LNCaP clone FGC (cell line): Measurements from ENCODE around the gene BRAF.
A peak's percentile ranks its signal among the peaks of the same experiment; 100 is the strongest.
"Not testable (repeated sequence)": the region's sequence is repeated elsewhere in the genome, so short reads cannot be mapped to it uniquely, and the experiment has no call there.

Experiments used
- DNase-seq: peaks from one replicate; pipeline ENCODE4 v3.0.0-alpha.2; 2011; ENCODE audit warnings: low read depth
- H3K4me3 ChIP-seq: 2 replicates; pipeline ENCODE4 v1.5.1; 2011; ENCODE audit warnings: mild to moderate bottlenecking, low read depth, low read length, control low read depth
- CTCF ChIP-seq: IDR thresholded peaks from 2 replicates; pipeline ENCODE4 v1.5.1; 2012; ENCODE audit warnings: mild to moderate bottlenecking; ENCODE audit not compliant: control insufficient read depth, insufficient read depth; ENCODE audit errors: extremely low read depth

BRAF gene

GRCh38 chr7:140917258-140917657 lies 7.5 kb downstream of the BRAF start:
- TF ChIP-seq CTCF, result no peak
- H3K4me3 ChIP-seq, result no peak overlapping the region
- DNase-seq, result no peak

DNA sequence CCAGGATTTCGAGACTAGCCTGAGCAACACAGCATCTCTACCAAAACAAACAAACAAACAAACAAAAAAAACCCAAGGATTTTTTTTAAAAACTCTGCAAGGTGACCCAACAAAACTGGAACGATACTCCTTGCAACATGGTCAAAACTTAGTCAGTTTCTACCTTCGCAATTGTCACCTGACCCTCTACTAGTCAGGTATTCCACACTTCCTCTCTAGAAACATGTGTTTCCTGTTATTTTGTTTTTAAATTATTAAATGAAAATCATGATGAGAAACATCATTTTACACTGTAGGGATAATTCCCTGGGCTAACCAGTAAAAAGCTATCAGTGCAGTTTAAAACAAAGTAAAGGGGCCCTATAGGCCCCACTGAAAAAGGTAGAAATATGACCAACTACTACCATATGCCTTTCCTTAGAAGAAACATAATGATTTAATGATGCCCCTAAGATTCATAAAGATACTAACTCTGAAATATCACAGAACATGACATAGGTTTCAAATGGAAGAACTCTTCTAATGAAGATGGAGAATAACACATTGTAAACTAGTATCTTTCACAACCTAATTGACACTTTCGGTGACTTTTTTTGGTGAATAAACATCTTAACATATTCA lies 8.7 kb downstream of the BRAF start:
- no peak for DNase-seq
- no peak overlapping the region for H3K4me3 ChIP-seq
- TF ChIP-seq CTCF, result no peak

DNA sequence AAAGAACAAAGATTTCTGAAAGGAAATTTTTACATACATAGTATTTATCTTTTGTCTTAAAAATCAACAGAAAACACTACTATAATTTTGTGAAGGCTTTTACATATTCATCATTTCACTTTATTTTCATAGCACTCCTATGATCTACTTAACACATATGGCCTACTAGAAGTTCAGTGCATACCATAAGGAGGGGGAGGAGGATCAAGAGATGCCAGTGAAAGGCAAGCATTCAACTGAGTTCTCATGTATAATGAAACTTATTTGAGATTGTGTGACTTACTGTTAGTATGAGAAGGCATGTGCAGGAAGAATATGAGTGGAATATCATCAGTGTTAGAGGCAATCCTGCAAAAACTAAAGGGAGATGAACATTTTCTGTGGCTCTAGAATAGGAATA lies 10.6 kb downstream of the BRAF start:
- H3K4me3 ChIP-seq, result no peak overlapping the region
- no peak for DNase-seq
- no peak for TF ChIP-seq CTCF

DNA sequence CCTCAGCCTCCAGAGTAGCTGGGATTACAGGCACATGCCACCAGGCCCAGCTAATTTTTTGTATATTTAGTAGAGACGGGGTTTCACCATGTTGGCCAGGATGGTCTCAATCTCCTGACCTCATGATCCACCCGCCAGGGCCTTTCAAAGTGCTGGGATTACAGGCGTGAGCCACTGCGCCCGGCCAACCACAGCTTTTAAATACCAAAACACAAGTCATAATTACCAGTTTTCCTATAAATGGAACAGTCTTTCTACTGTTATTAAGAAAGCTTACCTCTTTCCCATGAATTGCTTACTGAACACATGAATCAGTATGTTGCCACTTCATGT lies 11.2 kb downstream of the BRAF start:
- DNase-seq, H3K4me3 ChIP-seq: not testable (repeated sequence)

DNA sequence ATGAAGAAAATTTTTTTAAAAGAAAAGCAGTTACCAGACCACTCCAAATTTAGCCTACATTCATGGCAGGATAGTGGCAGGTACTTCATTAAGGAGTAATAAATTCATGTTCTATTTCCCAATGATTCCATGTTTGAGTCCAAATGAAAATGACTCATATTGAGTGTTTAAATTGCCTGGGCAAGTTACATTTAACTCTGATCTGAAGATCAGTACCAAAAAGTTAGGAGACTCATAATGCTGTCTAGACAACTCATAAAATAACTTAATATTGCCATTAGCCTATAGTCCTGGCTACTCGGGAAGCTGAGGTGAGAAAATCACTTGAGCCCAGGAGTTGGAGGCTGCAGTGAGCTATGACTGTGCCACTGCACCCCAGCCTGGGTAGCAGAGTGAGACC lies 13.0 kb downstream of the BRAF start:
- no peak for TF ChIP-seq CTCF
- H3K4me3 ChIP-seq, result no peak overlapping the region
- DNase-seq, result no peak

DNA sequence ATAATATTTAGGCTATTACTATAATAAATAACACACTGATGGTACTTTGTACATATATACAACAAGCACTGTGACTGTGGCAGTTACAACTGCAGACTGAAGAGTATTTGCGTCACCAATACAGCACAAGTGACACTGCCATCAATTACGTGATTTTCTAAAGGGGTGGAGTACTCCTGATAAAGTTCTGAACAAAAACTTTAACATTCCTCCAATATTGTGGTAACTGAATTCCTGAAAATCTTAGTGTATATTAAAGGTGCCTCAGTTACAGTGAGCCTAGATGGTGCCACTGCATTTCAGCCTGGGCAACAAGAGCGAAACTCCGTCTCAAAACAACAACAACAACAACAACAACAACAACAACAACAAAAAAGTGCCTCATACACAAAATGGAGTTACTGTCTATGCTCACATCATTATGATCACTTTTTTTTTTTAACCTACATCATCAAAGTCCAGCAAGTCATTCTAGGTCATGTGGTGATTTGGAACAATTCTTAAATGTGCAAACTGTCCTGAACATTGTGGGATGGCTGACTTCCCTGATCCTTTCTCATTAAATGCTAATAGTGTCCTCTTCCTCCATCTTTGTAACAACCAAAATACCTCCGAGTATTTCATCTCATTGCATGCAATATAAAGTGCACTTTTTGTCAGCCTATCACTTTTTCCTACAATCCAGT lies 15.1 kb downstream of the BRAF start:
- peak; percentile 77 for DNase-seq
- no peak overlapping the region for H3K4me3 ChIP-seq
- no peak for TF ChIP-seq CTCF

DNA sequence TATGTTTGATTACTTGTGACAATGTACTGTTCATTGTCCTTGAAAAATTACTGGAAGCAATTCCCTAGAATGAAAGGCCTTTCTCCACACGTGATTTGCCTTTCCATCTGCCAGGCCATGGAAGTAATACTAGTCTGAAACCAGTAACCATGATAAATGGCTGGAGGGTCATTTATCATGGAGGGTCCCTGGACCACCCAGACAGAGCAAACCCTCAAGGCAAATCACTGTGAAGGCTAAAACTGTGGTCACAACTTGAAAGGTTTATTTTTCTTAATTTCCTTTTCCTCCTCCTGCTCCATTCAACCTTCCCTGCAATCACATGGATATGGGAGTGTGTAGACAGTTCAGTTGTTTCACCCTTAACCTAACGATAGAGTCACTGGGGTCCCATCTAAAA lies 16.4 kb downstream of the BRAF start:
- no peak for DNase-seq
- TF ChIP-seq CTCF, result no peak
- H3K4me3 ChIP-seq, result no peak overlapping the region
